ENCODE data around the gene SLC12A3.

DNA sequence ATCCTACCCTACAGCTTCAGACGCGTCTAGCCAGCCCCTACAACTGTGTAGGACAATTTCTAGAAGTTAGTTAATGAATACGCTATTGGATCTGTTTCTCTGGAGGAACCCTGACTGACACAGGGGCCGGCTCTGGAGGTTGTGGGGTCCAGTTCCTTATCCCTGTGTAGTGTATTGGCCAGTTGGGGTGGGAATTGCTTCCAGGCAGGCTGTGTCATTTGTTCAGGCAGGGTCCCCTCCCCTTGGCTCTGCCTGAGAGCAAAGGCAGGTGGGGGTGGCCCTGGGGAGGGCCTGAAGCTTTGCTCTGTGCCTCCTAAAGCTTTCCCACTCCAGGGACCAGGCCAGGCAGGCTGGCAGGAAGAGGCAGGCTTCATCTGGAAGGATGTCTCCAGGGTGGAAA lies 85.0 kb downstream of the SLC12A3 start:
- TF ChIP-seq, protein P1, sequence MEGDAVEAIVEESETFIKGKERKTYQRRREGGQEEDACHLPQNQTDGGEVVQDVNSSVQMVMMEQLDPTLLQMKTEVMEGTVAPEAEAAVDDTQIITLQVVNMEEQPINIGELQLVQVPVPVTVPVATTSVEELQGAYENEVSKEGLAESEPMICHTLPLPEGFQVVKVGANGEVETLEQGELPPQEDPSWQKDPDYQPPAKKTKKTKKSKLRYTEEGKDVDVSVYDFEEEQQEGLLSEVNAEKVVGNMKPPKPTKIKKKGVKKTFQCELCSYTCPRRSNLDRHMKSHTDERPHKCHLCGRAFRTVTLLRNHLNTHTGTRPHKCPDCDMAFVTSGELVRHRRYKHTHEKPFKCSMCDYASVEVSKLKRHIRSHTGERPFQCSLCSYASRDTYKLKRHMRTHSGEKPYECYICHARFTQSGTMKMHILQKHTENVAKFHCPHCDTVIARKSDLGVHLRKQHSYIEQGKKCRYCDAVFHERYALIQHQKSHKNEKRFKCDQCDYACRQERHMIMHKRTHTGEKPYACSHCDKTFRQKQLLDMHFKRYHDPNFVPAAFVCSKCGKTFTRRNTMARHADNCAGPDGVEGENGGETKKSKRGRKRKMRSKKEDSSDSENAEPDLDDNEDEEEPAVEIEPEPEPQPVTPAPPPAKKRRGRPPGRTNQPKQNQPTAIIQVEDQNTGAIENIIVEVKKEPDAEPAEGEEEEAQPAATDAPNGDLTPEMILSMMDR (IDR thresholded peaks at IDR 0.05), result no peak
- TF ChIP-seq POLR2A (IDR thresholded peaks at IDR 0.05), result no peak
